ENCODE data around the gene S100G.

DNA sequence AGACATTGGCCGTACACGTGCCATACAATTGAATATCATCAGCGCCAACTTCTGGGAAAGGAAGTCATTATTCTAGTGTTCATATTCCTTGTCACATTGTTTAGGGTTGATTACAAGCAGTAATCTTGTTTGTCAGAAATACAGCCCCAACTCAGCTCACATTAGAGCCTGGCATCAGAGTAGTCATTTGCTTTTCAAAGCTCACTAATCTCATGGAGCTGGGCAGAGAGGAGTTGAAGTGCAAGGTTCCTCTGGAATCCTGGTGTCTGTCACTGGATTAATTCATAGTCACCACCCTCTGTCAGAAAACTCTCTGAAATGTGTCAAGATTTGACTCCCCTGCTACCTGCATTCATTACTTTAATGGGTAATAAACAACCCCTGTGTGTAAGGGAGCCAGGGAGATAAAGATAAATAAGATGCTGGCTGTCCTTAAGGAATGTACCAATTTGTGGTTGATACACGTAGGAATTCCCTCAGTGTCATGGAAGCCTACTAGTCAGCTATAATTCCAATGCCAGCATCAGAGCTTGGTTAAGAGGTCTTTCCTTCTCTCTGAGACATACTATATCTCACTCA lies 43.7 kb upstream of the S100G start:
- TF ChIP-seq, protein P1, sequence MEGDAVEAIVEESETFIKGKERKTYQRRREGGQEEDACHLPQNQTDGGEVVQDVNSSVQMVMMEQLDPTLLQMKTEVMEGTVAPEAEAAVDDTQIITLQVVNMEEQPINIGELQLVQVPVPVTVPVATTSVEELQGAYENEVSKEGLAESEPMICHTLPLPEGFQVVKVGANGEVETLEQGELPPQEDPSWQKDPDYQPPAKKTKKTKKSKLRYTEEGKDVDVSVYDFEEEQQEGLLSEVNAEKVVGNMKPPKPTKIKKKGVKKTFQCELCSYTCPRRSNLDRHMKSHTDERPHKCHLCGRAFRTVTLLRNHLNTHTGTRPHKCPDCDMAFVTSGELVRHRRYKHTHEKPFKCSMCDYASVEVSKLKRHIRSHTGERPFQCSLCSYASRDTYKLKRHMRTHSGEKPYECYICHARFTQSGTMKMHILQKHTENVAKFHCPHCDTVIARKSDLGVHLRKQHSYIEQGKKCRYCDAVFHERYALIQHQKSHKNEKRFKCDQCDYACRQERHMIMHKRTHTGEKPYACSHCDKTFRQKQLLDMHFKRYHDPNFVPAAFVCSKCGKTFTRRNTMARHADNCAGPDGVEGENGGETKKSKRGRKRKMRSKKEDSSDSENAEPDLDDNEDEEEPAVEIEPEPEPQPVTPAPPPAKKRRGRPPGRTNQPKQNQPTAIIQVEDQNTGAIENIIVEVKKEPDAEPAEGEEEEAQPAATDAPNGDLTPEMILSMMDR (IDR thresholded peaks at IDR 0.05): no peak
- no peak for TF ChIP-seq POLR2A (IDR thresholded peaks at IDR 0.05)

All from Peyer's patch (tissue), 4 donors.